WI38 (cell line): Measurements from ENCODE around the gene APBA1.

ENCODE experiments used
- H3K4me3 ChIP-seq: 2 replicates; pipeline ENCODE4 v1.5.1; 2011; ENCODE audit warnings: low read depth, mild to moderate bottlenecking, control low read depth, low read length
- CTCF ChIP-seq: IDR thresholded peaks from 2 replicates; pipeline ENCODE4 v1.5.1; 2012; ENCODE audit warnings: low read depth, mild to moderate bottlenecking, control low read depth, low read length

Gene APBA1

DNA sequence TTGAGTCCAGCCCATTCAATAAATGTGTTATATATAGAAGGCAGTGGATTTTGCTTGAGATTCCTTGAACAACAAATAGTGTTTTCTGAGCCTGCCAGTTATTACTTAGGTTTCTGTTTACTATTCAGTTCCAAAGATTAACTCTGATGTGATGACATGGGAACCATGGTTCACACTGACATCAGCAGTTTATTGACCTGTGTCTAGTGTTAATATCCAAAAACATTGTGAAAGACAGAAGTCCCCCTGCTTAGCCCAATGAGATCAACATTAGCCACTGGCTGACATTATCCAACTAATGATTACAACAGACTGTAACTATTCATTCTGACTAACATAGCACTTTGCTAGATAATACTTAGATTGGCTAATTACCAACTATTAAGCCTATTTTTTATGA, 14.9 kb downstream of the APBA1 start:
- no peak for TF ChIP-seq CTCF

GRCh38 chr9:69655065-69655464, 17.1 kb downstream of the APBA1 start:
- TF ChIP-seq CTCF = no peak
- no peak overlapping the region for H3K4me3 ChIP-seq

More for the DNA sequence above, 14.9 kb downstream of the APBA1 start:
- H3K4me3 ChIP-seq = no peak overlapping the region

DNA sequence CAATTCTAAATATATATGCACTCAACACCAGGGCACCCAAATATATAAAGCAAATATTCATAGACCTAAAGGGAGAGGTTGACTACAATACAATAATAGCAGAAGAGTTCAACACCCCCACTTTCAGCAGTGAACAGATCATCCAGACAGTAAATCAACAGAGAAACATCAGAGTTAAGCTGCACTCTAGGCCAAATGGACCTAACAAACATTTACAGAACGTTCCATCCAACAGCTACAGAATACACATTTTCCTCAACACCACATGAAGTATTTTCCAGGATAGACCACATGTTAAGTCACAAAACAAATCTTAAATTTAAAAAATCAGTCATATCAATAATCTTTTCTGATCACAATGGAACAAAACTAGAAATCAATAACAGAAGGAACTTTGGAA, 18.9 kb downstream of the APBA1 start:
- H3K4me3 ChIP-seq = no peak overlapping the region
- TF ChIP-seq CTCF = no peak

DNA sequence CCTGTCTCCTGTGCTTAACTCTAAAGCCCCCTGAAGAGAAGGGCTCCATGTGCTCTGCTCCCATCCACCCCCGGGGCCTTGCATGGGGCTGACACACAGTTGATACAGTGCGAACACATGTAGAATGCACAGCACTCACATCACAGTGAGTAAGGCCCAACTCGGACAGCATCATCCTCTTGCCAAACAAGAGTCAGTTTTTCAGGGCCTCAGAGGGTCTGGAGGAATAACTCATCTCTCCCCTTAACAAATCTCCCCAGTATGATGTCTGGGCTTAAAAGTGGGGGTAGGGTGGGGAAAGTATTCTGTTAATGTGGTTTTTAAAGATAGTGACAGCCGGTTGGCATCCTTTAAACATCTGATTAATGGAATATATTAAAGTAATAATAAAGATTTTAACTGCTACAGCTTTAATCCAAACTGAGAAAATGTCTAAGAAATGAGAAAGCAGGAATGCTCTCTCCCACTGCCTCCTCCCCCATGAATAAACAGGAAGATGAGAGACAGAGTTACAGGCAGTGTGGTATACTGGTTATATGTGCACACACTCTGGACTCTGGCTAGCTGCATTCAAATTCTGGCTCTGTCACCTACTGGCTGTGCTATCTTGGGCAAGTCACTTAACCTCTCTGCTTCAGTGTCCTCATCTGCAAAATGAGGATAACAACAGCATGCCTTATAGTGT, 22.5 kb downstream of the APBA1 start:
- H3K4me3 ChIP-seq = no peak overlapping the region
- TF ChIP-seq CTCF = no peak

DNA sequence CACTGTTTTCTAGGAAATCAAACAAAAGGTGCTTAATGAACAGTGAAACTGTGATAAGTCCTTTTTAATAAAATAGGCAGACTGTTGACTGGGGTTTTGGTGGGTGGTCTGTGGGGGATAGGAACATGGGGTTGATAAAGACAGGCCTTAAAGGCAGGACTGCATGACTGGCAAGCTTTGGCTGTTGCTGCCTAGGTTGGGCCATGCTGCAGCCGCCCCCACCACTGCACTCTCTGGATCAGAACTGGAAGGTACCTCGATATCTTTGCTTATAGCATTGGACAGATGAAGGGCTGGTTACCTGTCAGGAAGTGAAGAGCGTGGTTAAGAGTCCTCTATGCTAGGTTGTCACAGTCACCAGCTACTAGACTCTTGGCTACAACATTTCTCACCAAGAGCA, 24.4 kb downstream of the APBA1 start:
- no peak for TF ChIP-seq CTCF
- H3K4me3 ChIP-seq = no peak overlapping the region

GRCh38 chr9:69646810-69647209, 25.4 kb downstream of the APBA1 start:
- no peak overlapping the region for H3K4me3 ChIP-seq
- TF ChIP-seq CTCF = no peak

DNA sequence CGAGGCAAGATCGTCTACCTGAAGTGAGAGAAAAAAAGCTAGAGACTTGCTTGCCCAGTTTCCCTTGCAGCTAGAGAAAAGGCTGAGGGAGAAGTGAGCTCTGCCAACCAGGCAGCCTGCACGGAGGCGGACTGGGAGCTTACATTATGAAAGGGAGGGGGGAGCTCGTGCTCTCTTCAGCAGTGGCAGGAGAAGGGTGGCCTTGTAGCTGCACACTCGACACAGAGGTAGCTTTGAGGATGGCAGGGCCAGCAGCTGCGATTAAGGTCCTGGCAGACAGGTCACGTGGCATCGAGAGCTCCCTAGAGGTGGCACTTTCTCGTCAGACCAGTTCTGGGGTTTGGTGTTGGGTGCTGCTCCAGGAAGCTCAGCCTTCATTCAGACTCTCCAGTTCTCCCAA, 26.7 kb downstream of the APBA1 start:
- TF ChIP-seq CTCF = no peak
- no peak overlapping the region for H3K4me3 ChIP-seq
